GM12878 (cell line): ENCODE data around the gene SMPD2. TPM values are rescaled to one million over a fixed set of nuclear protein-coding genes. Genes with fewer than 3 reads are reported as not detected.

Experiments
- BMI1 ChIP-seq: fragments of 450-650 bp; IDR thresholded peaks from 2 replicates; pipeline ENCODE4 v1.6.1; 2016; ENCODE audit warnings: mild to moderate bottlenecking, moderate library complexity, borderline replicate concordance
- CBX3 ChIP-seq: fragments of 200-600 bp; sonication (generic); IDR thresholded peaks from 2 replicates; pipeline ENCODE4 v1.6.1; 2016; ENCODE audit warnings: low read depth, borderline replicate concordance
- DPF2 ChIP-seq: fragments of 450-650 bp; IDR thresholded peaks from 2 replicates; pipeline ENCODE4 v1.6.1; 2017; ENCODE audit warnings: mild to moderate bottlenecking
- EP300 ChIP-seq, 2 experiments: fragments of 150-350 bp in 1 of 2; IDR thresholded peaks; 2 replicates each; pipeline ENCODE4 v1.6.1; 2011 to 2012; ENCODE audit warnings: low read depth in 2 of 2, low read length in 2 of 2, borderline replicate concordance in 1 of 2, improper control_type of control experiment in 1 of 2, inconsistent platforms in 1 of 2; ENCODE audit not compliant: control insufficient read depth in 1 of 2
- HCFC1 ChIP-seq: fragments of 150-350 bp; IDR thresholded peaks from 2 replicates; pipeline ENCODE4 v1.6.1; 2014; ENCODE audit warnings: low read length
- MTA2 ChIP-seq: fragments of 450-650 bp; IDR thresholded peaks from 2 replicates; pipeline ENCODE4 v1.6.1; 2016; ENCODE audit warnings: low read depth, mild to moderate bottlenecking, moderate library complexity
- NBN ChIP-seq: fragments of 450-650 bp; IDR thresholded peaks from 2 replicates; pipeline ENCODE4 v1.6.1; 2016
- PML ChIP-seq: IDR thresholded peaks from 2 replicates; pipeline ENCODE4 v1.6.1; 2012; ENCODE audit warnings: low read length, inconsistent platforms
- RAD51 ChIP-seq: fragments of 450-650 bp; IDR thresholded peaks from 2 replicates; pipeline ENCODE4 v1.6.1; 2016; ENCODE audit warnings: moderate library complexity, mild to moderate bottlenecking, inconsistent platforms
- SMARCA5 ChIP-seq: fragments of 450-650 bp; IDR thresholded peaks from 2 replicates; pipeline ENCODE4 v1.6.1; 2017; ENCODE audit warnings: mild to moderate bottlenecking
- SMC3 ChIP-seq: IDR thresholded peaks from 2 replicates; pipeline ENCODE4 v1.6.1; 2011; ENCODE audit warnings: low read length, improper control_type of control experiment, borderline replicate concordance
- SRF ChIP-seq, 2 experiments: IDR thresholded peaks; 2 replicates each; pipeline ENCODE4 v1.6.1; 2011; ENCODE audit warnings: low read depth in 2 of 2, low read length in 2 of 2, mild to moderate bottlenecking in 1 of 2, moderate library complexity in 1 of 2
- SUPT20H ChIP-seq: IDR thresholded peaks from 2 replicates; pipeline ENCODE4 v1.6.1; 2011; ENCODE audit warnings: low read depth, mild to moderate bottlenecking, low read length, moderate library complexity, borderline replicate concordance; ENCODE audit not compliant: control insufficient read depth
- YY1 ChIP-seq: IDR thresholded peaks from 2 replicates; pipeline ENCODE4 v1.6.1; 2011; ENCODE audit warnings: low read depth, mild to moderate bottlenecking, low read length
- ZNF24 ChIP-seq: fragments of 450-650 bp; IDR thresholded peaks from 2 replicates; pipeline ENCODE4 v1.6.1; 2017; ENCODE audit warnings: antibody characterized with exemption, mild to moderate bottlenecking
- ZNF622 ChIP-seq: fragments of 450-650 bp; IDR thresholded peaks from 2 replicates; pipeline ENCODE4 v1.6.1; 2017; ENCODE audit warnings: mild to moderate bottlenecking, inconsistent platforms
- polyA plus RNA-seq, 11 experiments: library from polyadenylated mRNA; depleted of rRNA in 4 of 11; unstranded in 6 of 11; stranded (reverse) in 5 of 11; fragments of >200 nt; fragmentation: Nextera tagmentation in 4 of 11; fragmentation: Illumina TruSeq in 1 of 11; extraction: Ambion mirVana in 4 of 11; extraction: Trizol in 1 of 11; gene quantifications; 1 replicate in 1 of 11; 2 replicates in 10 of 11; pipeline versions ENCODE4 v1.2.1 to v1.2.3, GENCODE V29; 2011 to 2016; ENCODE audit warnings: inconsistent platforms in 2 of 11, missing spikeins in 2 of 11, low read depth in 1 of 11
- total RNA-seq, 4 experiments: library from RNA; depleted of rRNA in 3 of 4; stranded (reverse); fragments of >200 nt in 3 of 4; fragmentation: Illumina TruSeq in 1 of 4; extraction: Trizol in 1 of 4; gene quantifications; 2 replicates each; pipeline versions ENCODE4 v1.2.1 to v1.2.3, GENCODE V29; 2013 to 2021
- TF ChIP-seq, protein P1 (sequence below): fragments of 450-650 bp; IDR thresholded peaks from 2 replicates; pipeline ENCODE4 v1.6.1; 2016; ENCODE audit warnings: mild to moderate bottlenecking, moderate library complexity, borderline replicate concordance
- TF ChIP-seq, protein P2 (sequence below): fragments of 450-650 bp; IDR thresholded peaks from 2 replicates; pipeline ENCODE4 v1.6.1; 2017; ENCODE audit warnings: borderline replicate concordance
- TF ChIP-seq, protein P3 (sequence below): IDR thresholded peaks from 2 replicates; pipeline ENCODE4 v1.6.1; 2012; ENCODE audit warnings: low read depth, low read length, improper control_type of control experiment
- TF ChIP-seq, protein P4 (sequence below): fragments of 450-650 bp; IDR thresholded peaks from 2 replicates; pipeline ENCODE4 v1.6.1; 2017; ENCODE audit warnings: mild to moderate bottlenecking, moderate library complexity

The SMPD2 gene
- total and polyA plus RNA-seq, 10 of the 15 experiments (the other 5 are each of a cell fraction or from before 2014, with no cell fraction given), result 0.06 to 15.4 (median 9.7) TPM

DNA sequence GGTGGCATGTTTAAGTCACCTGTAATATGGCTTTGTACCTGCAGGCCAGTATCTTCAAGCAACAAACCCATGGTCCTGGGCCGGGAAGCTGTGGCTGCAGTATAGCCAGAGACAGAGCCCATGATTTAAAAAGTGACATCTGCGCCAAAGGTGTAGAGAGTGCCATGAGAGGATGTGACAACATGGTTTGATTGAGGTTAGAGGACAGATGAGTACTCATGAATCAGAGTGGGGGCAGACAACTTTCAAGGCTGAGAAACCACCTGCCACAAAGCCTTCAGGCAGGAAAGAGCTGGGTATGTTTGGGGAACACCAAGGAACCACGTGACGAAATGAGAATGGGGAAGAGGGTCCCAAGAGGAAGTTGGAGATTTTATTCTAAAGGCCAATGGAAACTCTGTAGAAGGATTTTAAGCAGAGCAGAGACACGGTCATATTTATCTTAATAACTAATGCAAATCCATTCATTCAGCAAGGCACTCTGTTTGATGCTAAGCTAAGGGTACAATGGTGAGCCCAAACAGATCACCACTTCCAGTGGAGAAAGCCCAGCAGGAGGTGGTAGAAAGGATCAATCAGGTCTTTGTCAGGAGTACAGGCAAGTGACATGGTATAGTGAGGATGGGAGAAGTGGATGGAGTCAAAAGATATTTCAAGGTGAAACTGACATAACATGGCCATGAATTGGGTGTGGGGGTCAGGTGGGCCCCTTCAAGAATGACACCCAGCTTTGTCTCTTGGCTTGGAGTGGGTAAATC, 18.4 kb downstream of the SMPD2 start (continued):
- TF ChIP-seq SMC3 (no peak), CBX3 (no peak), SMARCA5 (0 out of 2 replicates have a peak, but pooled peaks have one; percentile 17), ZNF24 (no peak), HCFC1 (no peak), SUPT20H (no peak), YY1 (no peak), ZNF622 (no peak), NBN (peak; percentile 74), RAD51 (peak; percentile 93), BMI1 (no peak), PML (no peak), MTA2 (no peak; the same call in 1 of the 2 replicates), EP300 (IDR thresholded peaks at IDR 0.05; ENCODE audit: borderline replicate concordance in 1 of 2, control insufficient read depth in 1 of 2, low read depth in 2 of 2, low read length in 2 of 2) (peak; percentile 27 to 28; a peak in 3 of 4 replicates), SRF (IDR thresholded peaks at IDR 0.05; ENCODE audit: low read depth in 2 of 2, low read length in 2 of 2) (no peak), DPF2 (no peak)
- TF ChIP-seq, protein P1, sequence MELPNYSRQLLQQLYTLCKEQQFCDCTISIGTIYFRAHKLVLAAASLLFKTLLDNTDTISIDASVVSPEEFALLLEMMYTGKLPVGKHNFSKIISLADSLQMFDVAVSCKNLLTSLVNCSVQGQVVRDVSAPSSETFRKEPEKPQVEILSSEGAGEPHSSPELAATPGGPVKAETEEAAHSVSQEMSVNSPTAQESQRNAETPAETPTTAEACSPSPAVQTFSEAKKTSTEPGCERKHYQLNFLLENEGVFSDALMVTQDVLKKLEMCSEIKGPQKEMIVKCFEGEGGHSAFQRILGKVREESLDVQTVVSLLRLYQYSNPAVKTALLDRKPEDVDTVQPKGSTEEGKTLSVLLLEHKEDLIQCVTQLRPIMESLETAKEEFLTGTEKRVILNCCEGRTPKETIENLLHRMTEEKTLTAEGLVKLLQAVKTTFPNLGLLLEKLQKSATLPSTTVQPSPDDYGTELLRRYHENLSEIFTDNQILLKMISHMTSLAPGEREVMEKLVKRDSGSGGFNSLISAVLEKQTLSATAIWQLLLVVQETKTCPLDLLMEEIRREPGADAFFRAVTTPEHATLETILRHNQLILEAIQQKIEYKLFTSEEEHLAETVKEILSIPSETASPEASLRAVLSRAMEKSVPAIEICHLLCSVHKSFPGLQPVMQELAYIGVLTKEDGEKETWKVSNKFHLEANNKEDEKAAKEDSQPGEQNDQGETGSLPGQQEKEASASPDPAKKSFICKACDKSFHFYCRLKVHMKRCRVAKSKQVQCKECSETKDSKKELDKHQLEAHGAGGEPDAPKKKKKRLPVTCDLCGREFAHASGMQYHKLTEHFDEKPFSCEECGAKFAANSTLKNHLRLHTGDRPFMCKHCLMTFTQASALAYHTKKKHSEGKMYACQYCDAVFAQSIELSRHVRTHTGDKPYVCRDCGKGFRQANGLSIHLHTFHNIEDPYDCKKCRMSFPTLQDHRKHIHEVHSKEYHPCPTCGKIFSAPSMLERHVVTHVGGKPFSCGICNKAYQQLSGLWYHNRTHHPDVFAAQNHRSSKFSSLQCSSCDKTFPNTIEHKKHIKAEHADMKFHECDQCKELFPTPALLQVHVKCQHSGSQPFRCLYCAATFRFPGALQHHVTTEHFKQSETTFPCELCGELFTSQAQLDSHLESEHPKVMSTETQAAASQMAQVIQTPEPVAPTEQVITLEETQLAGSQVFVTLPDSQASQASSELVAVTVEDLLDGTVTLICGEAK, result no peak
- TF ChIP-seq, protein P2, sequence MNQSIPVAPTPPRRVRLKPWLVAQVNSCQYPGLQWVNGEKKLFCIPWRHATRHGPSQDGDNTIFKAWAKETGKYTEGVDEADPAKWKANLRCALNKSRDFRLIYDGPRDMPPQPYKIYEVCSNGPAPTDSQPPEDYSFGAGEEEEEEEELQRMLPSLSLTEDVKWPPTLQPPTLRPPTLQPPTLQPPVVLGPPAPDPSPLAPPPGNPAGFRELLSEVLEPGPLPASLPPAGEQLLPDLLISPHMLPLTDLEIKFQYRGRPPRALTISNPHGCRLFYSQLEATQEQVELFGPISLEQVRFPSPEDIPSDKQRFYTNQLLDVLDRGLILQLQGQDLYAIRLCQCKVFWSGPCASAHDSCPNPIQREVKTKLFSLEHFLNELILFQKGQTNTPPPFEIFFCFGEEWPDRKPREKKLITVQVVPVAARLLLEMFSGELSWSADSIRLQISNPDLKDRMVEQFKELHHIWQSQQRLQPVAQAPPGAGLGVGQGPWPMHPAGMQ, result no peak
- TF ChIP-seq, protein P3, sequence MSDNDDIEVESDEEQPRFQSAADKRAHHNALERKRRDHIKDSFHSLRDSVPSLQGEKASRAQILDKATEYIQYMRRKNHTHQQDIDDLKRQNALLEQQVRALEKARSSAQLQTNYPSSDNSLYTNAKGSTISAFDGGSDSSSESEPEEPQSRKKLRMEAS, result no peak
- TF ChIP-seq, protein P4, sequence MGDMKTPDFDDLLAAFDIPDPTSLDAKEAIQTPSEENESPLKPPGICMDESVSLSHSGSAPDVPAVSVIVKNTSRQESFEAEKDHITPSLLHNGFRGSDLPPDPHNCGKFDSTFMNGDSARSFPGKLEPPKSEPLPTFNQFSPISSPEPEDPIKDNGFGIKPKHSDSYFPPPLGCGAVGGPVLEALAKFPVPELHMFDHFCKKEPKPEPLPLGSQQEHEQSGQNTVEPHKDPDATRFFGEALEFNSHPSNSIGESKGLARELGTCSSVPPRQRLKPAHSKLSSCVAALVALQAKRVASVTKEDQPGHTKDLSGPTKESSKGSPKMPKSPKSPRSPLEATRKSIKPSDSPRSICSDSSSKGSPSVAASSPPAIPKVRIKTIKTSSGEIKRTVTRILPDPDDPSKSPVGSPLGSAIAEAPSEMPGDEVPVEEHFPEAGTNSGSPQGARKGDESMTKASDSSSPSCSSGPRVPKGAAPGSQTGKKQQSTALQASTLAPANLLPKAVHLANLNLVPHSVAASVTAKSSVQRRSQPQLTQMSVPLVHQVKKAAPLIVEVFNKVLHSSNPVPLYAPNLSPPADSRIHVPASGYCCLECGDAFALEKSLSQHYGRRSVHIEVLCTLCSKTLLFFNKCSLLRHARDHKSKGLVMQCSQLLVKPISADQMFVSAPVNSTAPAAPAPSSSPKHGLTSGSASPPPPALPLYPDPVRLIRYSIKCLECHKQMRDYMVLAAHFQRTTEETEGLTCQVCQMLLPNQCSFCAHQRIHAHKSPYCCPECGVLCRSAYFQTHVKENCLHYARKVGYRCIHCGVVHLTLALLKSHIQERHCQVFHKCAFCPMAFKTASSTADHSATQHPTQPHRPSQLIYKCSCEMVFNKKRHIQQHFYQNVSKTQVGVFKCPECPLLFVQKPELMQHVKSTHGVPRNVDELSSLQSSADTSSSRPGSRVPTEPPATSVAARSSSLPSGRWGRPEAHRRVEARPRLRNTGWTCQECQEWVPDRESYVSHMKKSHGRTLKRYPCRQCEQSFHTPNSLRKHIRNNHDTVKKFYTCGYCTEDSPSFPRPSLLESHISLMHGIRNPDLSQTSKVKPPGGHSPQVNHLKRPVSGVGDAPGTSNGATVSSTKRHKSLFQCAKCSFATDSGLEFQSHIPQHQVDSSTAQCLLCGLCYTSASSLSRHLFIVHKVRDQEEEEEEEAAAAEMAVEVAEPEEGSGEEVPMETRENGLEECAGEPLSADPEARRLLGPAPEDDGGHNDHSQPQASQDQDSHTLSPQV, result no peak
